Ishikawa (cell line): ENCODE measurements around the gene WDR5B.

Source experiments
- CEBPB ChIP-seq: IDR thresholded peaks from 2 replicates; pipeline ENCODE4 v1.6.1; 2012
- CREB1 ChIP-seq: IDR thresholded peaks from 2 replicates; pipeline ENCODE4 v1.6.1; 2012; ENCODE audit warnings: low read depth
- EGR1 ChIP-seq: IDR thresholded peaks from 2 replicates; pipeline ENCODE4 v1.6.1; 2012
- EP300 ChIP-seq: IDR thresholded peaks from 2 replicates; pipeline ENCODE4 v1.6.1; 2012; ENCODE audit warnings: borderline replicate concordance
- FOXM1 ChIP-seq: IDR thresholded peaks from 2 replicates; pipeline ENCODE4 v1.6.1; 2012; ENCODE audit warnings: low read depth, borderline replicate concordance
- MAX ChIP-seq: IDR thresholded peaks from 2 replicates; pipeline ENCODE4 v1.6.1; 2012
- NFIC ChIP-seq: IDR thresholded peaks from 2 replicates; pipeline ENCODE4 v1.6.1; 2012
- RAD21 ChIP-seq: IDR thresholded peaks from 2 replicates; pipeline ENCODE4 v1.6.1; 2012; ENCODE audit warnings: low read depth
- REST ChIP-seq: IDR thresholded peaks from 2 replicates; pipeline ENCODE4 v1.6.1; 2012; ENCODE audit warnings: low read depth, mild to moderate bottlenecking
- TAF1 ChIP-seq: IDR thresholded peaks from 2 replicates; pipeline ENCODE4 v1.6.1; 2012; ENCODE audit warnings: low read depth, mild to moderate bottlenecking
- TCF12 ChIP-seq: IDR thresholded peaks from 2 replicates; pipeline ENCODE4 v1.6.1; 2012; ENCODE audit warnings: low read depth
- TEAD4 ChIP-seq: IDR thresholded peaks from 2 replicates; pipeline ENCODE4 v1.6.1; 2012
- USF1 ChIP-seq: IDR thresholded peaks from 2 replicates; pipeline ENCODE4 v1.6.1; 2012
- YY1 ChIP-seq: IDR thresholded peaks from 2 replicates; pipeline ENCODE4 v1.6.1; 2012; ENCODE audit warnings: low read depth
- ZBTB7A ChIP-seq: IDR thresholded peaks from 2 replicates; pipeline ENCODE4 v1.6.1; 2012; ENCODE audit warnings: low read depth

The WDR5B gene

GRCh38 chr3:122410639-122411038, 5.2 kb downstream of the WDR5B start:
- TF ChIP-seq EGR1 (no peak), USF1 (no peak), TEAD4 (no peak), TAF1 (no peak), MAX (no peak)

- no peak for TF ChIP-seq MAX
- TF ChIP-seq YY1 = no peak
- TF ChIP-seq ZBTB7A = no peak
- no peak for TF ChIP-seq TCF12
- TF ChIP-seq TEAD4 = no peak
- no peak for TF ChIP-seq CREB1
- TF ChIP-seq TAF1 = no peak
- TF ChIP-seq REST = no peak
- TF ChIP-seq CEBPB = no peak
- no peak for TF ChIP-seq RAD21
- no peak for TF ChIP-seq EGR1
- no peak for TF ChIP-seq FOXM1
- TF ChIP-seq USF1 = no peak
- no peak for TF ChIP-seq NFIC
- TF ChIP-seq EP300 = no peak
Observed at GRCh38 chr3:122410111-122410510, 5.8 kb downstream of the WDR5B start.

GRCh38 chr3:122409446-122409845, 6.4 kb downstream of the WDR5B start:
- TF ChIP-seq EGR1 (no peak), TEAD4 (no peak), CREB1 (no peak)

- TF ChIP-seq YY1 = no peak
- TF ChIP-seq REST = no peak
- no peak for TF ChIP-seq EP300
- TF ChIP-seq CEBPB = no peak
- TF ChIP-seq ZBTB7A = no peak
- TF ChIP-seq RAD21 = no peak
- no peak for TF ChIP-seq TAF1
- no peak for TF ChIP-seq TCF12
- no peak for TF ChIP-seq EGR1
- no peak for TF ChIP-seq NFIC
- TF ChIP-seq USF1 = no peak
- TF ChIP-seq CREB1 = no peak
Observed at GRCh38 chr3:122407946-122408345, 7.9 kb downstream of the WDR5B start.

- TF ChIP-seq YY1 = no peak
- TF ChIP-seq MAX = no peak
- TF ChIP-seq CEBPB = no peak
- TF ChIP-seq TEAD4 = no peak
- no peak for TF ChIP-seq EGR1
Observed at GRCh38 chr3:122406198-122406597, 9.7 kb downstream of the WDR5B start.

- TF ChIP-seq MAX (no peak), TAF1 (no peak), TEAD4 (no peak), USF1 (no peak), TCF12 (no peak), EP300 (no peak), FOXM1 (no peak), NFIC (no peak), REST (no peak), ZBTB7A (no peak), CEBPB (no peak), EGR1 (no peak), YY1 (no peak), CREB1 (no peak), RAD21 (no peak)
Observed at GRCh38 chr3:122405015-122405414, 10.8 kb downstream of the WDR5B start.
